Glomerular visceral epithelial cell (primary cell): ENCODE data around the gene GPC6.
"Not testable (repeated sequence)": the region's sequence is repeated elsewhere in the genome, so short reads cannot be mapped to it uniquely, and the experiment has no call there.

ENCODE experiments used
- DNase-seq: peaks from one replicate; pipeline ENCODE4 v3.0.0-alpha.2; 2016; ENCODE audit errors: extremely low spot score

The GPC6 gene

DNA sequence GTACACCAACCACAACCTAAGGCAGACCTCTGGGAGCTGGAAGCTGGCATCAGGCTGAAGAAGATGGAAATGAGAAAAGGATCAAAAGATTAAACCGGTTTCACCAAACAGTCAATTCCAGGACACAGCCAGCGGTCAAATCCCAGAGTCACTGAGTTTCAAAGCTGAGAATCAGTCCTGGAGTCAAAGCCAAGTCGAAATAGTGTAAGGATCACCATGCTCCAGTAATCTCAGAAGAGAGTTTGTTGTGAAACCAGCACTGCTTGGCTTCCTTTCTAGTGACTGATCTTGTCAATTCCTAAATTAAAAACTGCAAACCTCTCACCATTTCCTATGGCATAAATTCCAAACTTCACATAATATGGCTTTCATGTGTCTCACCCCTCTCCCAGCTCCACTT lies 198.8 kb downstream of the GPC6 start:
- DNase-seq = no peak

- DNase-seq = no peak
These were observed 203.8 kb downstream of the GPC6 start for GRCh38 chr13:93430381-93430780.

DNA sequence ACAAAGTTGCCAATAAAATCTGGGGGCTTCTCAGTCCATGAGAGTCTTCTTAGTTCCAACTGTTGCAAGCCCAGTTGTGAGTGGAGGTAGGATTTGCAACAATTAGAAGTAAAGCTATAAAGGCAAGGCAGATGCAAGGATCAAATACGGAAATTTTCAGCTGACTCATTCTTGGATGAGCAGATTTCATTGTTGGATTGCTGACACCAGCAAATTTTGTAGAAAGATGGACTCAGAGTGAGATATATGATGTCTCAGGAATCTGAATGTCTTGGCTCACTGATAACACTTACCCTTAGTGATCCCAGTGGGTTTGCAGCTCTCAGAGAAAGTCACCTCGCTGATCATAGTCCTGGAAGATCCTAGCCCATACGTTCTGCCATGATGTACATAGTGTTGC lies 209.0 kb downstream of the GPC6 start:
- DNase-seq = no peak

DNA sequence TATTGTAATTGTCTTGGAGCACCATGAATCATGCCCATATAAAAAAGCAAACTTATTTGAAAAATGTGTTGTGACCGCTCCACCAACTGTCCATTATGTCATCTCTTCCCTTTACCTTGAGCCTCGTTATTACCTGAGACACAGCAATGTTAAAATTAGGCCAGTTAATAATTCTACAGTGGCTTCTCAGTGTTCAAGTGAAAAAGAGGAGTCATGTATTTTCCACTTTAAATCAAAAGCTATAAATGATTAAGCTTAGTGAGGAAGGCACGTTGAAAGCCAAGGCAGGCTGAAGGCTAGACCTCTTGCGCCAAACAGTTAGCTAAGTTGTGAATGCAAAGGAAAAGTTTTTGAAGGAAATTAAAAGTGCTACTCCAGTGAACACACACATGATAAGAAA lies 210.5 kb downstream of the GPC6 start:
- no peak for DNase-seq

- no peak for DNase-seq
These were observed 219.6 kb downstream of the GPC6 start for GRCh38 chr13:93446238-93446637.

- DNase-seq = no peak
These were observed 223.6 kb downstream of the GPC6 start for GRCh38 chr13:93450191-93450621.

DNA sequence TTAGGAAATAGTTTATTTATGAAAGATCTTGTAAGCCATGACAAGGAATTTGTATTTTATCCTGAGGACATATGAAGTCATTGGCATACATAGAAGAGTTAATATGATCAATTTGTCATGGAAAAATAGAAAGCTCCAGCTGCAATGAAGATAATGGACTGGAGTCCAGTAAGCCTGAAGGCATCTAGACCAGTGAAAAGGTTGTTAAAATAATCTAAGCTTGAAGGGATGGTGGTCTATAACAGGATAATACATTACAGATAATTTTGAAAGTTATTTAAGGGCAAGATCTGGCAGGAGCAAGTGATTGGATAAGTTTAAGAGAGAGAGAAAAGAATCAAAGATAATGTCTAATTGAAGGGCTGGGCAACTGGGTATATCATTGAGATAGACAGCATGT lies 224.2 kb downstream of the GPC6 start:
- no peak for DNase-seq

DNA sequence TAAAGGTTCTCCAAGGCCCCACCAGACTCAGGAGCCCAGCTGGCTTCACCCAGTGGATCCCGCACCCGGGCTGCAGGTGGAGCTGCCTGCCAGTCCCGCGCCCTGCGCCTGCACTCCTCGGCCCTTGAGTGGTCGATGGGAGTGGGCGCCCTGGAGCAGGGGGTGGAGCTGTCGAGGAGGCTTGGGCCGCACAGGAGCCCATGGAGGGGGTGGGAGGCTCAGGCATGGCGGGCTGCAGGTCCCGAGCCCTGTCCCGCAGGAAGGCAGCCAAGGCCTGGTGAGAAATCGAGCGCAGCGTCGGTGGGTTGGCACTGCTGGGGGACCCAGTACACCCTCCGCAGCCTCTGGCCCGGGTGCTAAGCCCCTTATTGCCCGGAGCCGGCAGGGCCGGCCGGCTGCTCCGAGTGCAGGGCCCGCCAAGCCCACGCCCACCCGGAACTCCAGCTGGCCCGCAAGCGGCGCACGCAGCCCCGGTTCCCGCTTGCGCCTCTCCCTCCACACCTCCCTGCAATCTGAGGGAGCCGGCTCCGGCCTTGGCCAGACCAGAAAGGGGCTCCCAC lies 228.1 kb downstream of the GPC6 start:
- peak; percentile 44 for DNase-seq

DNA sequence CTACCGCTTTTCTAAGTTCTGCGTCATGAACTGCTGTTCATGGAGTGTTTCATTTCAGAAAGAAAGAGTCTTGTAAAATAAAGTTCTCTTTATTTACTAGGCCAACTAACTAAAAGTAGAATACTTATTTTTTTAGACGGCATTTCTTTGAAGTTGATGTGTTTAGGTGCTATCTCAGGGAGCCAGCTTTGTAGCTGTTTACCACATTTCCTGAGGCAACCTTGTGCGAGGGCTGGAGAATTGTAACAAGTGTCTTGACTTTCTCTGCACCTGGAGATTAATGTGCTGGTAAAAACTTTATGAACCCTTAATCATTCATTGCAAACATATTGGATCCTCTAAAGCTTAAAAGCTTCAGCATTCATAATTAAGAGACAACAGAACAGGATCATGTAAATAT lies 229.3 kb downstream of the GPC6 start:
- no peak for DNase-seq

DNA sequence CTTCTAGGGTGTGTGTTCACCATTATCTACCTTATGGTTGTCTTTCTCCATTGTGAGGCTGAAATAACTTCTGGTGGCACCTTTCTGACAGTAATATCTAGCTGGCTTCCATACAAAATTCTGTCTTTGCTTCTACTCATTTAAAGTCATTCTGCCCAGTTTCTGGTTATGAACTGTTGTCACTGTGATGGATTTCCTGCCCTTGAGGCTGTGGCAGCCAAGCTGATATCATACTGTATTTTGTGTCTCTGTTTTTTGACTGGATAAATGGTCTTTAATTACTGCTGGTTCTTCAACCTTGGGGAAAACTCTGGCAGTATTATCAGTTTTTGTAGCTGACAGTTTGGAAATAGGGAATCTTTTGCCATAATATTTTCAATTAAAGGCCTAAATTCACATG lies 233.4 kb downstream of the GPC6 start:
- DNase-seq = no peak

DNA sequence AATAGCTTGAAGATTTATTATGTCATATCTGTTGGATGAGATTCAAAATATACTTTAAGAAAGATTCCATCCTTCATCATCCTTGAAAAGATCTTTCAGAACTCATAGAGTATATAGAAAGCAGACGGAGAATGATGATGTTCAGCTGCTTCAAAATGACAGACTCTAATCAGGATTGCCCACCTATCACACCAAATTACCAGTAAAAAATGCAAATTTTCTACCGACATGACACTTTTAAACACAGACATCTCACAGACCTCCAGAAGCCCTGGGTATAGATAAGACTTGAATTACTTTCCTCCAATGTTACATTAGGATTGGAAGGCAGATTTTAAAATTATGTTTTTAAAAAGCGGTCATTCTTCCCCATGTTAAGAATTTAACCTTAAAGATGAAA lies 235.5 kb downstream of the GPC6 start:
- no peak for DNase-seq

- no peak for DNase-seq
These were observed 240.0 kb downstream of the GPC6 start for GRCh38 chr13:93466502-93467036.

DNA sequence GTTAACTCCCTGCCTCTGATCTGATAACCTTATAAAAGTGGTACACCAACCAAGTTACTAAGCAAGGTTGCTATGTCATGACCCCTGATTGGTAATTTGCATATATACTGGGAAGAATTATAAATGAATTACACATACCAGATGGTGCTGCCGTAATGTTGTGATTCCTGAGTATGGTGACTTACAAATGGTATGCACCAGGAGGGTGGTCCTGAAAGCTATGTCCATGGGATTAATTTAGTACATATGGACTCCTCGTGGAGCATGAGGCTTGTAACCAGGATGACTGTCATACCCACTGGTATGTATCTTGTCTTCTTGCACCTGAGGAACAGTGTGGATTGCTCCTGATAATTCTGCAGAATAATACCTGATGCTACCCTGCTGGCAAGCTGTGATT lies 240.6 kb downstream of the GPC6 start:
- DNase-seq = no peak

DNA sequence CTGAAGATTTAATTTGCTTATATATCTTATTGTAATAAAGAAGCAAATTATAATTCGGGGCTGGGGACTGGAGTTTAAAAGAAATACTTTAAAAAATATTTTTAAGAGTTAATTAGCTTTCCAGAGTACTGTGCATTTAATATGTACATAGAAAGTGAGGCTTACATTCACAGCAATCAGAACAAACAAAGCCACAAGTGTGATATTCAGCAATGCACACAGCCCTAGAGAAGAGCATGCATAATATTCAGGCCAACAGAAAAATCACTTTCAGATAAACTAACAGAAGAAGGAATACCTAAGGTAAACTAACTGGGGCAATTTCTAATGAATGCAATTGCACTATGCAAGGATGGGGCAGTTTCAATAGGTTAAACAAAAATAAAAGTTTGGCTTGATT lies 241.8 kb downstream of the GPC6 start:
- DNase-seq = no peak

DNA sequence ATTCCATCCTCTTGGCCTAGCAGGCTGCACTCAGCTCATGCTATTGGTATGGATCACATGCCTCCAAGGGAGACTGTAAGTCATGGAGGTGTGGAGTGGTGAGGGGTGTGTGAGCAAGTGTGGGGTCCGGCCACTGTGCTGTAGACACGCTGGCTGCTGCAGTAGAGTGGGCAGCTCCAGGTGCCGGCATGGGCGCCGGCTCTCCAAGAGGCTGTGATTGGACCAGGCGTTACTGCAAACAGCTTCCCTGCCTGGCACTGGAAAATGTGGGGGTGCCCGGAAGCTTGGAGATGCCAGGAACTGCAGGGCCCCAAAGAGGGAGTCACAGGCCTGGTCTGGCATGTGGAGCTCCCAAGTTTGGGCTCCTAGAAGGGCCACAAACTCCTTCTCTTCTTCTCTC lies 245.7 kb downstream of the GPC6 start:
- DNase-seq = no peak

GRCh38 chr13:93472814-93473296 lies 246.2 kb downstream of the GPC6 start:
- DNase-seq = no peak

- DNase-seq = no peak
These were observed 247.0 kb downstream of the GPC6 start for GRCh38 chr13:93473441-93474270.

GRCh38 chr13:93476175-93476574 lies 249.6 kb downstream of the GPC6 start:
- no peak for DNase-seq

DNA sequence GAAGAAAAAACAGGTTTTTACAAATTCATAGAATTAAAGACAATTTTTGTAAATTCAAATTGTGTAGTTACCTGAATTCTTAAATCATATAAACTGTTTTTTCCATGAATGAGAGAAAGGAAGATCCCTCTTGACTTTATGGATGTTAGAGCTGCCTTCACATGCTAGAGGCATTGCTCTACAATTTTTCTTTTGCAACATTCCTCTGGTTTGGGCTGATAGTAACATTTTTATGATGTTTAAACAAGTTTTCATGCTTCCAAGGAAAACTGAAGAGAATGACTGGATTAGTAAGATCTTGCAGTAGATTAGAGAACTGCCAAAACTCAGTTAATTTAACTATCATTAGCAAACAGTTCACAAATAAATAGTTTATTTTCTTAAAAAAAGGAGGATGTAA lies 250.6 kb downstream of the GPC6 start:
- DNase-seq = no peak

GRCh38 chr13:93480553-93481106 lies 254.0 kb downstream of the GPC6 start:
- DNase-seq = no peak

DNA sequence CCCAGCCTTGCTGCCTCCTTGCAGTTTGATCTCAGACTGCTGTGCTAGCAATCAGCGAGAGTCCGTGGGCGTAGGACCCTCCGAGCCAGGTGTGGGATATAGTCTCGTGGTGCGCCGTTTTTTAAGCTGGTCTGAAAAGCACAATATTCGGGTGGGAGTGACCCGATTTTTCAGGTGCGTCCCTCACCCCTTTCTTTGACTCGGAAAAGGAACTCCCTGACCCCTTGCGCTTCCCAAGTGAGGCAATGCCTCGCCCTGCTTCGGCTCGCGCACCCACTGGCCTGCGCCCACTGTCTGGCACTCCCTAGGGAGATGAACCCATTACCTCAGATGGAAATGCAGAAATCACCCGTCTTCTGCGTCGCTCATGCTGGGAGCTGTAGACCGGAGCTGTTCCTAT lies 269.5 kb downstream of the GPC6 start:
- not testable (repeated sequence) for DNase-seq

GRCh38 chr13:93496985-93497673 lies 270.5 kb downstream of the GPC6 start:
- DNase-seq = no peak
